T follicular helper cell (primary cell): ENCODE results near the gene DCP1B.

Source experiments
- DNase-seq: peaks from one replicate; pipeline ENCODE4 v3.0.0-alpha.2; 2020; ENCODE audit warnings: low read depth

The DCP1B gene

GRCh38 chr12:1919284-1919683 is 85.0 kb downstream of the DCP1B start:
- DNase-seq, result no peak

DNA sequence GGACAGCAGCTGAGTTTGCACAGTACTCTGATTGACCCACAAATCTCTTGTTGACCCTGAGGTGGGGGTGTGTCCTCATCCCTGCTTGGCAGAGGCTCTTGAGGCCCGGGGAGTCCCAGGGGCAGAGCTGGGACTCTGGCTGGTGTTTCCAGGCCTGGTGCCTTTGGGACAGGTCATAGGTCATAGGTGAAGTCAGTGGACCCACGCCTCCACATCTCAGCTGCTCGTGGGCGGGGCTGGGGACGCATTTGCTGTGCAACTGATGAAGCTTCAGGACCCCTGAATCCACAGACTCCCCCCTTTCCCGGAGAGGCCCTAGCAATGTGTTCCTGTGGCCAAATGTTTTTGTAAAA is 85.4 kb downstream of the DCP1B start:
- no peak for DNase-seq

DNA sequence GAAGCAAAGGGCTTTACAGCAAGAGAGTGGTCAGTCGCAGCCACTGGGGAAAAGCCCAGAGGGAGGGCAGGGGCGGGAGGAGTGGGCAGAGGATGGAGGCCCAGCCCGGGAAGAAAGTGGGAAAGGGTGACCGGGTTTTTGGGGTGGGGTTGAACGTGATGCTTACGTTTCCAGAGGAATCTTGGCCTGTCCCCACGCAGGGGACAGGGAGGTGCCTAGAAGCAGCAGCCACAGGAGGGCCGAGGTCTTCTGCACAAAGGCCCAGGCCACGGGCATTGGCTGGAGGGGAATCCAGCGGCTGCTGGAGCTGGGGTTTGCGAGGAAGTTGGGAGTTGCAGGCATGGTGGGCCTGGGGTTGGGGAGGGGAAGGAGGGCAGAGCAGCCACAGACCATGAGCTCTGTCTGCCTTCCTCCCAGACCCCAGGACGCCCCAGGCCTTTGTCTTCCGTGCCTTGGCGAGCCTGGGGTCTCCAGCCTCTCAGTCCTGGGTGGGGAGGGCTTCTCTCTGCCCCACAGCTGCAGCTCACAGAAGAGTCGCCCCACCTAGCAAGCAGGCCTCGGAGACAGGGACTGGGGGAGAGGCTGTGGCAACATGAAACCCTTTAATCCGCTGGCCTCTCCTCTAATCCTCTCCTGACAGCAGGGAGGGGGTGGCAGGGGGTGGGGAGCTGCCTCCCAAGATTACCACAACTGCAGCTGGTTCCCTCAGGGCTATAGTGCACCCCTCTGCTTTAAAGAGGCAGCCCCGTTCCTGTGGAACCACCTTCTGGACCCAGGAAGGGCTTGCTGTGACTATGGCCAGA is 86.0 kb downstream of the DCP1B start, which contains the start of gene CACNA2D4:
TSS of gene CACNA2D4 (minus strand) at position 572 of the 803 bp plus-strand sequence. CDS start at position 393, 179 bp downstream.
- no peak for DNase-seq

DNA sequence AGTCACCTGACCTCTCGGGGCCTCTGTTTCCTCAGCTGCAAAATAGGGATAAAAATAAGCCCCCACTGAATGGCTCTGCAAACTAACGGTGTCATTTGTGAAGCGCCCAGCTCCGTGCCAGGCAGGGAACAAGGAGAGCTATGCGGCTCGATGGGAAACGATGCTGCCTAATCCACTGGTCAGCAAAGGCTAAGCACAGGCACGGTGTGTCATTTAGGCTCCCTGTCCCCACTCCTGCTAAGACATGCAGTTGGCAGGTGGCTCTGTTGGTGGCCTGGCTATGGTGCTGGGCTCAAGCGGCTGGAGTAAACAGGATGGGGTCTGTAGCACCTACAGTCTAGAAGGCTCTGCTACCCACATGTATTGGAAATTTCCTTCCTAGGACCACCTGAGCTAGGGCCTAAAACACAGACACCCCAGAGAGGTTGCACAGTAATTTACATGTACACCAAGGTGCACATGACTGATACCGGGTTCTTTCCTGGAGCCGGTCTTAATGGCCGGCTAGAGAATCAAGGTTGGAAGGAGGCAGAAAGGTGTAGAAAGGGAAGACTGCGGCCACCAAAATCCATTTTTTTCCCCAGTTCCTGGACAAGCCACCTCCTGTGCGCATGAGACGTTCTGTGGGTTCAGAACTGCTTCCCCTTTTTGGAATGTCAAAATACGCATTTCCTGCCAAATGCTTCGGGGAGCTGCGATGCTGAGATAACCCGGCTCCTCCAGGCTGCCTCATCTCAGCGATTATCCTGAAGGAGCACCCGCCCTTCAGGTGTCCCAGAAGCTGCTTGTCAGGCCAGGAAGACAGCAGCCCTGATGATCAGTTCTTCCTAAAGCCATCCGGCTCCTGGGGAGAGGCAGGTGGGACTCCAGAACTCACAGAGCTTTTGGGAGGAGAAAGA is 86.8 kb downstream of the DCP1B start:
- DNase-seq, result no peak

DNA sequence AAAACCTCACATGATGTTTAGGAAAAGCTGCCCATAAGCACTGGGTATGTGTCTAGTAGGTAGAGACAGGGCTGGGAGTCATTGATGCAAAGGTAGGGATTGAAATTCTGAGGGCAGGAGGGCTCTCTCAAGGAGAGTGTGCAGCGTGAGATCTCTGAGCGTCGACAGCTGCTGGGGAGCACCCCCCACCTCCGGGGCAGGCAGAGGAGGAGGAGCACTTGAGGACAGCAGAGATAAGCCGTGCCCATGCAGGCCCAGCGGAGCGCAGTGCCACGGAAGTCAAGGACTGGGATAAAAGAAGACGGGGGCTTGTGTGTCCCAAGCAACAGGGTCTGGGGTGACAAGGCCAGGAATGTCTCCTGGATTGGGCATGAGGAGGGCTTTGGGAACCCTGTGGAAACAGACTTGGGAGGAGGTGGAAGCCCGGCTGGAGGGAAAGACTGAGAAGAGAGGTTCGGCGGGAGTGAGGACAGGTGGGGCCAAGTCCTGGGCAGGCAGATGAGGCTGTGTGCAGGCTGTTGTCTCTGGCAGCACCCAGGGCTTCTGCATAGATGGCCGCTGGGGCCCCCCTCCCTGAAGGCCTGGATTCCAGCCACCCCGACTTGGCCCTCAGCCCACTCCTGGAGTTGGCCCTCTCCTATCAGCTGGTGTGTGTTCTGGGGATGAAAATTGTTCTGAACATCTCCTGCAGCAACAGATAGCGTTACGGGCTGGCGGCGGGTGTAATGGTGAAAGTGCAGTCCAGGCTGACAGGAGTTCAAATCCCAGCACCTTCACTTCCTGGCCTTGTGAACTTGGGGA is 87.7 kb downstream of the DCP1B start:
- DNase-seq, result no peak

GRCh38 chr12:1915082-1915968 is 88.9 kb downstream of the DCP1B start:
- DNase-seq, result no peak

DNA sequence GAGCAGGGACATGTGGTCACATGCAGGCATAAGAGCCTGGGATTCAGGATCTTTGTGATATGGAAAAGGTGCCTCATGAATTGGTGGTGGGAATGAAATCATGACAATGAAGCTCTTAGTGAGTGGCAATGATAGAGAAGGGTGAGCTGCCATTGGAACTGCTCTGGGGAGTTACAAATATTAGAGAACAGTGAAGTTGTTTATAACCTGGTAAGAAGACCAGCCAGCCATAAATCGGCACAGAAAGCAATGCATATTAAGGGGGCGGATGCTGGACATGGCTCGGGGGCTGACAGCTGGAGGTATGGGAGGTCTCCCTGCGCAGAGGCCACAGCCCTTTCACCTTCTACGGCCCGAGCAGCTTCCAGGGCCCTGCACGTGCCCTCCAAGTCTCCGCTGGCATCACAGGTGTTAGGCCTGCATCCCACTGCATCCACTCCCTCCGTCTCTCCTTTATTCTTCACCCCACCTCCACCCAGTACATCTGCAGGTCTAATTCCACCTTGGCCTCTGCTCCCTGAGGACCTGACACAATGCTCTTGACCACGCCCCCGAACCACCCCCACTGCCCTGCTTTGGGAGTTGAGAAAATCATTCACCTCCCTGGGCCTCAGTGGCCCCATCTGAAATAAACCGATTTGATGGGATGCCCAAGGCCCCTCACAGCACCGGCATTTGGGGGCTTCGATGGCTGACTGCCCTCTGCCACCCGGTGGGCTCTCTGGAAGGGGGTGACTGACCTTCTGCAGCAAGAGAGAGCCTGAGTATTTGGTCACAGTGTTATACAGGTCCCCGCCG is 89.9 kb downstream of the DCP1B start:
- DNase-seq, result no peak

DNA sequence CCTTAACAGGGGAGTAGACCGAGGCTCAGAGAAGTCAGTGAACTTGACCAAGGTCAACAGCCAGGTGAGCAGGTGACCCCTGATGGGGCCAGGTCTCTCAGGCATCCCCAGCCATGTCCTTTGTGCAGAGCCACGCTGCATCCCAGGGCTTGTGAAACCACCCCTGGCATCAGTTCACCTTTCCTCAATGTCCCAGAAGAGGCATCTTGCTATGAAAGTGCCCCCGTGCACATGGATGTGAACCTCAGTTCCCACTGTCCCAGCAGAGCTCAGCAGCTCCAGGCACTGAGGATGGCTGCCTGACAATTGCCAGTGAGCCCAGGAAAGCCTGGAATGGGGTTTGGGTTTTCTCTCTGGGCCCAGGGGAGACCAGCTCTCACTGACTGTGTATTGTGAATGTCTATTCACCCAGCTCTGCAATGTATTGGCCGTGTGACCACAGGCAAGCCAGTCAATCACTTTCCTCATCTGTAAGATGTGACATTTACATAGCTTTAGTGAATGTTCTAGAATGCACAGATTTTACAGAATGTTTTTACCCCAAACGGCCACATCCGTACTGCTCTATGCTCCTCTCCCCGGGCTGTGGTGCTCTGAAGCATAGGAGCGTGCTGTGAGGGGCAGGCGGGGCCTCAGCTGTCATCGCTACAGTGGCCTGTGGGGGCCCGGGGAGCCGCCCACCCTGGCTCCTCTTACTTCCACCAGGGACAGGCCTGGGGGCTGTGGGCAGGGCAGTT is 90.7 kb downstream of the DCP1B start:
- DNase-seq, result no peak

GRCh38 chr12:1912580-1913376 is 91.5 kb downstream of the DCP1B start:
- DNase-seq, result no peak

DNA sequence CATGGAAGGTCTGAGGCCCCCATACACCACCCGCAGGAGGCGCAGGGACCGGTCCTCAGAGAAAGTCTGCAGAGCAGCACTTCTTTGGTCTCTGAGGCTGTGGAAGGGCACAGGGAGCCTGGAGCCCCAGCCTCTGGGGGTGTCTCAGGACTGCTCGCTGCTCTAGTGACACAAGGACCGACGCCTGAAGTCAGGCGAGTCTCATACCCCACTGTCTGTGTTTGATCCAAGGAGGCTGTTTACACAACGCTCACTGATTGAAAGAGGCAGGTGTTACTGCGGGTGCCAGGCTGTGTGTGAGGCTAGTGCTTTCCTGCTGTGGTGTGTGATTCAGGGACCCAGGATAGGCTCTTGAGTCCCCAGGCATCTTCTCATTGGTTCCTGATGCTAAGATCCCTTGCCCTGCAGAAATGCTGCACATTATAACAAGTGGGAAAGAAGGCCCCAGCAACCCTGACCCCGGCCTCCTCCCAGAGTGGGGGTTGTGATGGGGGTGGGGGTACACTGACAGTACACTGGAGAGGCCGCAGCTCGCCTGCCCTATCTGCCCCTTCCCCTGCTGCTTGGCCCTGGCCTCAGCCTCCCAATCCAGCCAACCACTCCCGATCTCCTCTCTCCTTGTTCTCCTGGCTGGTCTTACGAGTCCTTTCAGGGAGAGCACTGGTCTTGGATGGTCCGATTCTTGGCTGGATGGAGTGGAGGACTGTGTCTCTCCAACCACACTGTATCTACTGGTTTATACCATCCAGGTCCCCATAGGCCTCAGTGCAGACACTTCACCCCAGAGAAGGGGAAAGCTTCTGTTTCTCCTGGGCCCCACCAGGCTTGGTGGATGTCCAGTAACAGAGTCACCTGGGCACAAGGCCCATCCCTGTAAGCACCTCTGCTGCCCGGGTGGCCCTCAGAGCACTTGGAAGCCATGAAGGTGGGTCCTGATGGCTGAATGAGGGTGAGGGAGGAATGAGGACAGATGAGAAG is 92.4 kb downstream of the DCP1B start:
- no peak for DNase-seq

DNA sequence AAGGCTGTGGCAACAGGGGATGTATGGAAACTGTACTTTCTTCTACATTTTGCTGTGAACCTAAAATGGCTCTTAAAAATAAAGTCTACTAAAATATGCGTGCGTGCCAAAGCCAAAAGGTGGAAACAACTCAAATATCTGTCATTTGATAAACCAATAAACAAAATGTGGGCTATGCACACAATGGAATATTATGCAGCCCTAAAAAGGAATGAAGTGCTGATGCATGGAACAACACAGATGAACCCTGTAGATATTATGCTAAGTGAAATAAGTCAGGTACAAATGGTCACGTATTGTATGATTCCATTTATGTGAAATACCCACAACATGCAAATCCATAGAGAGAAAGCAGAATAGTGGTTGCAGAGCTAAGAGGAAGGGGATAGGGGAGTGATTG is 93.8 kb downstream of the DCP1B start:
- no peak for DNase-seq

GRCh38 chr12:1908758-1909157 is 95.5 kb downstream of the DCP1B start:
- no peak for DNase-seq

- DNase-seq, result no peak
Measured at GRCh38 chr12:1907652-1908611, 96.3 kb downstream of the DCP1B start.

DNA sequence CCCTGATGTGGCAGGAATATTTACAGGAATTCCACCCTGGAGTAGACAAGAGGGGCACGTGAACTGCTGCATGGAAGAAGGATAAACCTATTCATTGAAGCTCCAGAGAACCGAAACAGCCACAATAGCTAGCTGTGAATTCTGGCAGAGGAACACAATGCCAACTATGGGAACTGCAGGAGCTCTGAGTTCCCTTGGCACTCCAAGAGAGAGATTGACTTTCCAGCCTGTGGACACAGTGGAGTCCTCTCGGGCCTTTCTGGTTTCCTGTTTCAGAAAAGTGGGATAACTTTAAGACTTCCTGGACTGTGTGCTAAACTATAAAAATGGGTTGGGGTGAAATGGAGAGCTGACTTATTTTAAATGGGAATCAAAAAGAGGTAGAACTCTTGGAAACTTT is 97.7 kb downstream of the DCP1B start:
- DNase-seq, result no peak

- no peak for DNase-seq
Measured at GRCh38 chr12:1904875-1905274, 99.4 kb downstream of the DCP1B start.

DNA sequence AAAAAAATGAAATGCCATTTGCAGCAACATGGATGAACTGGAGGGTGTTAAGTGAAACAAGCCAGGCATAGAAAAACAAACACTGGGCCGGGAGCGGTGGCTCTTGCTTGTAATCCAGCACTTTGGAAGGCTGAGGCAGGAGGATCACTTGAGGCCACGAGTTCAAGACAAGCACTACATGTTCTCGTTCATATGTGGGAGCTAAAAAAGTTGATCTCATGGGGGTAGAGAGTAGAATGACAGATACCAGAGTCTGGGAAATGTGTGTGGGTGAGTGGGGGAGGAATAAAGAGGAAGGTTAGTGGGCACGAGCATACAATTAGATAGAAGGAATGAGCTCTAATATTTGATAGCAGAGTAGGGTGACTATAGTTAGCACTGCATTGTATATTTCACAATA is 107.3 kb downstream of the DCP1B start:
- no peak for DNase-seq
